GM19468 (cell line): Measurements from ENCODE around the gene SH2D4B.

Source experiments
- ATAC-seq: cut with Tn5 transposase; IDR thresholded peaks from one replicate; pipeline ENCODE4 v1.9.1; 2021; ENCODE audit warnings: mild to moderate bottlenecking, moderate library complexity, moderate number of reproducible peaks; ENCODE audit not compliant: unreplicated experiment; ENCODE audit errors: extremely low read depth

Gene SH2D4B

DNA sequence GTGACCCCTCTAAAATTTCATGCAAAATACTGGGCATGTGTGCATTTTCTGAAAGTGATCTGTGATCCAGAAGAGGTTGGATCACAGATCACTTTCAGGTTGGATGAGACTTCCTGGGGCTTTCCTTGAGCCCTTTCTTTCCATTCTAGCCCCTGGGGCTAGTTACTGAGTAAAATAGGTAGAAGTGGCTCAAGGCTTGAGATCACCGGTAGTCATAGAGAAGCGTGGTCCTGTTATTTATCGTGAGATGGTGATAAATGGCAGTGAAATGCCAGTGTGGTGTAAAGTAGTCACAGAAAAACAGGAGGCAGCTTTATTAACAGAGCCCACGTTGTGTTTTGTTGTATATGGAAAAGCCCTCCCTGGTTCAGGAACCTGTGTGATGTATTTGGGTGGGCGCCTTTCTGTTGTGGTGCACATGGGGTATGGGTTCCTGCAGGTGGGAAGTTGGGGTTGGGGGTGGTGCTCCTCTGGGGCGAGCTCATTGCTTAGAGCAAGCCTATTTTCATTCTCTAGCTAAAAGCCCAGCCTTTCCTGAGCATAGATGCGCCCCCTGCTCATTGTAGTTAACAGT is 34.0 kb upstream of the SH2D4B start:
- ATAC-seq: no peak

DNA sequence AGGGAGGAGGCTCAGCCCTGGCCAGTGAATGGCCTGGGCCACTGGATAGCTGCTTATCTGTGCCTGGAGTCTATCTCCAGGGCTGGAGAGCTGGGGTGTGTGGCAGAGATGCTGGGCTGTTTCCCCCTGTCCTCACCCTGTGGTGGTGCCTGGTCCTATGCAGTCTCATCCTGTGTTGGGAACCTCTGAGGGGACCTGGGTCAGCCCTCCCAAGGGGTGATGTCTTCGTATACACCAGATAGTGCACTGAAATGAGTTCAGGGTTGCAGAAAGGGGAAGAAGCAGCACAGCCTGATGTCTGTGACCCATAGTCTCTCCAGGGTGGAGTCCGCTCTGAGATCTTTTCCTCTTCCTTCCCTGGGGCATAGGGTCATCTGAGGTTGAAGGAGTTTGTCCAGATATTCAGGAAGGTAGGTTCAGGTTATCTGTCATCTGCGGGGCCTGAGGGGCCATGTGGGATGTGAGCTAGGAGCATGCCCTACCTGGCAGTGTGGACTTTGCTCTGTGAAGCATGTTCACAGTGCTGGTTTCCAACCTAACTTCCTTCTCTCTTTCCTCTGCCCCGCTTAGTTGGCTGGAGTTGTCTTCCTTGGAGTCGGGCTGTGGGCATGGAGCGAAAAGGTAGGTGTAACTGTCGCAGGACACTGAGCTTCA is 33.4 kb upstream of the SH2D4B start:
- no peak for ATAC-seq

DNA sequence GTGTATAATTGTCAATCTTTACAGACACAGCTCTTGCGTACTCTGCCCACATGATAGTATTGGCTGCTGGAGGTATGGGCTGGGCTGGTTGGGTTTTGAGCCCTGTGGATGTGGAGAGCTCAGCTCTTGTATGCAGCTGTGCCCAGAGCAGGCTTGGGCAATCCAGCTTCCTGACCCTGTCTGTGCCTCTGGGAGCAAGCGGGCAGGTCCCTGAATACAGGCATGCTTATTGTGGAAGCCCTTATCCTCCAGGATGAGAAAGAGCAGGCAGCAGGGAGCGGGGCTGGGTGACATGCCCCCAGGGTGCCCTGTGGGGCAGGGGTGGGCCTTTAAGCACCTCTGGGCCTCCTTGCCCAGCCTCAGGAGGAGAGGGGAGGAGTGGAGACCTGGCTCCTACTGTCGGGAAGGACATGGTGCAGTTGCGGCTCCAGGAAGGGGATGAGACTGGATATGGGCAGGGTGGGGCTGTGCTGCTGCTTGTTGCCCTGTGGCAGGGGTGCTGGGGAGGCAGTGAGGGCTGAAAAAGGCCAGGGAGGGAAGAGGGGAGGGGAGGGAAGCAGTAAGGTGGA is 32.7 kb upstream of the SH2D4B start:
- no peak for ATAC-seq

- no peak for ATAC-seq
Observed at GRCh38 chr10:80506189-80506575, 31.5 kb upstream of the SH2D4B start.

DNA sequence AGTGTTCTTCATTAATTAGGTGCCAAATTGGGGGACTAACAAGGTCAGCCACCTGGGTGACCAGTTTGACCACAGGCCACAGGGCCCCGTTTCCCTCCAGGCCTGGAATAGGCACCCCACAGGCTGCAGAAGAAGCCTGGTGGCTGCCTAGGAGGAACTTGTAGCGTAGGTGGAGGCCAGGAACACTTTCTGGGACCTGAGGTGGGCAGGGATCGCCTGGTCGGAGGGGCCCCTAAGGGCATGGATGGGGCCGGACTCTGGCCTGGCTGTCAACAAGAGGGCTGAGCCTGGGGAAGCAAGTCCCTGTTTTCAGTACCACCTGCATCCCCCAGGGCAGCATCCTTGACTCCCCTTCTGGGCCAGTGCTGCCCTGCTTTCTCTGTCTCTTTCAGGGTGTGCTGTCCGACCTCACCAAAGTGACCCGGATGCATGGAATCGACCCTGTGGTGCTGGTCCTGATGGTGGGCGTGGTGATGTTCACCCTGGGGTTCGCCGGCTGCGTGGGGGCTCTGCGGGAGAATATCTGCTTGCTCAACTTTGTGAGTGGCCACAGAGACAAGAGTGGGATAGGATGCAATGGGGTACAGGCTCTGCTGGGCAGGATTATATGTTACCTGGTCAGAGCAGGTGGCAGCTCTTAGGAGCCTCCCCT is 30.7 kb upstream of the SH2D4B start:
- no peak for ATAC-seq

- ATAC-seq: no peak
Observed at GRCh38 chr10:80509108-80509402, 28.6 kb upstream of the SH2D4B start.

DNA sequence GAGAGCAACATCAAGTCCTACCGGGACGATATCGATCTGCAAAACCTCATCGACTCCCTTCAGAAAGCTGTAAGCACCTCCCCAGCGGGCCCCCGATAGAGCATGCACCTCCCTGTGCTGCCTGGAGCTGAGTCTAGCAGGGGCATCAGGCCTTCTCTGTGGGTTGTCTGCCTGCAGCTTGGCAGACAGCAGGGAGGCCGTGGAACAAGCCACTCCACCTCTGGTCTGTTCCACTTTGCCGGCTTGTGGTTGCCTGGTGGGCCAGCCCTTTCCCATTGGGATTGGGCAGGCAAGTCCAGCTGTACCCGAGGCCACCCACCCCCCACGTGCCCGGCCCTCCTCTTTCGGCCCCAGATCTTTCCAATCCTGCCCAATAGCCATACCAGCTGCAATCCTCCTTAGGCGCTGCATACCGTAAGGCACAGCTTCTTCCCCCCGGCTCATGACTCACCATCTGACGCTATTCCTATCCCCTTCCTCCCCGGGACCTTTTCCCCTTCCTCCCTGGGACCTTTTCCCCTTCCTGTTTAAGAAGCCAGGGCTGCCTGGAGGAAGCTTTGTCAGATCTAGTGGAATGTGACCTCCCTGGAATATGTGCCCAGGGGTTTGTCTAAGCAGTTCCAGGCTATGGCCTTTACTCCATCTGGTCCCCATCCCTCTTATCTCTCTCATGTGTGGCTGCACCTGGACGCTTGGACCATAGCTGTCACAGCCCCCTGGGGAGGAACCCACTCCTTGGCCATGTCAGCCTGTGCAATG is 28.1 kb upstream of the SH2D4B start:
- no peak for ATAC-seq

- no peak for ATAC-seq
Observed at GRCh38 chr10:80512031-80512526, 25.6 kb upstream of the SH2D4B start.

DNA sequence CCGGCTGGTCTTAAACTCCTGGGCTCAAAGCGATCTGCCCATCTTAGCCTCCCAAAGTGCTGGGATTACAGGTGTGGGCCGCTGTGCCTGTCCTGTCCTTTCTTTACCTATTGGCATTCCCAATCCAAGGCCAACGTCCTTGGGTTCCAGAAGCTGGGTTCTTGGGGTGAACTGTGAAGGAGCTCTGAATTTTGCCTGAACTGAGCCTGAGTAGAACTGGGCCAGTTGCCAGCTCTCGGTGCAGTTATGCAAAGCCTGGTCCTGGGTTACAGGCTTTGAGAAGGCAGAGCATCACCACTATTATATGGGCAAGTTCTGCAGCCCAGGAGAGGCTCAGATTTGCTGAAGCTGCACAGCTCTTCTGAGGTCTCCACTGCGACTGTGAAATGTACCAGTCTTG is 24.6 kb upstream of the SH2D4B start:
- ATAC-seq: no peak

- no peak for ATAC-seq
Observed at GRCh38 chr10:80515511-80515910, 22.2 kb upstream of the SH2D4B start.

GRCh38 chr10:80515941-80516340 is 21.8 kb upstream of the SH2D4B start:
- ATAC-seq: no peak

- no peak for ATAC-seq
Observed at GRCh38 chr10:80516506-80517075, 21.1 kb upstream of the SH2D4B start.

- no peak for ATAC-seq
Observed at GRCh38 chr10:80517416-80518142, 20.1 kb upstream of the SH2D4B start.

DNA sequence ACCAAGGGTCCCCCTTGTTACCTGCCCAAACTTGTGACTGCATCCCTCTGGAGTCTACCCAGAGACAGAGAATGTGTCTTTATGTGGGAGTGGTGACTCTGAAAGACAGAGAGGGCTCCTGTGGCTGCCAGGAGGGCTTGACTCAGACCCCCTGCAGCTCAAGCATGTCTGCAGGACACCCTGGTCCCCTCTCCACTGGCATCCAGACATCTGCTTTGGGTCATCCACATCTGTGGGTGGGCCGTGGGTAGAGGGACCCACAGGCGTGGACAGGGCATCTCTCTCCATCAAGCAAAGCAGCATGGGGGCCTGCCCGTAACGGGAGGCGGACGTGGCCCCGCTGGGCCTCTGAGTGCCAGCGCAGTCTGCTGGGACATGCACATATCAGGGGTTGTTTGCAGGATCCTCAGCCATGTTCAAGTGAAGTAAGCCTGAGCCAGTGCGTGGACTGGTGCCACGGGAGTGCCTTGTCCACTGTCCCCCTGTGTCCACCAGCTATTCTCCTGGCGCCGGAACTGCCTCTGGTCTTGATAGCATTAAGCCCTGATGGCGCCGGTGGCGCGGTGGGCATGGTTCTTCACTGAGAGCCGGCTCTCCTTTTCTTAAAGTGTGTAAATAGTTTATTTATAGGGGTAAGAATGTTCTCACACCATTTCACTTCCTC is 19.4 kb upstream of the SH2D4B start:
- ATAC-seq: no peak

- no peak for ATAC-seq
Observed at GRCh38 chr10:80518807-80519360, 18.8 kb upstream of the SH2D4B start.

- no peak for ATAC-seq
Observed at GRCh38 chr10:80519936-80520650, 17.6 kb upstream of the SH2D4B start.

GRCh38 chr10:80520661-80521470 is 16.8 kb upstream of the SH2D4B start:
- no peak for ATAC-seq
